HepG2 (cell line): Measurements from ENCODE around the gene CRKL. TPM values are rescaled to one million over a fixed set of nuclear protein-coding genes. Genes with fewer than 3 reads are reported as not detected.
A peak's percentile ranks its signal among the peaks of the same experiment; 100 is the strongest.

ENCODE experiments used
- ARID2 ChIP-seq: sonication (generic); formaldehyde crosslinking; IDR thresholded peaks from 2 replicates; pipeline ENCODE4 v1.8.1; 2022; ENCODE audit warnings: mild to moderate bottlenecking, missing genetic modification reagents, borderline replicate concordance
- GATA4 ChIP-seq: sonication (generic); IDR thresholded peaks from 2 replicates; pipeline ENCODE4 v1.6.1; 2016; ENCODE audit warnings: antibody characterized with exemption, low read depth, borderline replicate concordance
- GFI1 ChIP-seq: sonication (generic); formaldehyde crosslinking; IDR thresholded peaks from 2 replicates; pipeline ENCODE4 v1.5.0; 2020; ENCODE audit warnings: missing genetic modification reagents, mild to moderate bottlenecking, borderline replicate concordance
- JUND ChIP-seq: sonication (generic); formaldehyde crosslinking; IDR thresholded peaks from 2 replicates; pipeline ENCODE4 v1.8.0; 2022; ENCODE audit warnings: mild to moderate bottlenecking, missing genetic modification reagents
- KAT2B ChIP-seq: fragments of 150-350 bp; IDR thresholded peaks from 2 replicates; pipeline ENCODE4 v1.6.1; 2014; ENCODE audit warnings: low read depth, low read length, borderline replicate concordance
- KLF11 ChIP-seq: IDR thresholded peaks from 2 replicates; pipeline ENCODE4 v1.6.1; 2016; ENCODE audit warnings: missing compliant biosample characterization
- NR1H2 ChIP-seq: sonication (generic); formaldehyde crosslinking; IDR thresholded peaks from 2 replicates; pipeline ENCODE4 v1.8.1; 2022; ENCODE audit warnings: low read depth, missing genetic modification reagents, borderline replicate concordance
- SCMH1 ChIP-seq: sonication (generic); formaldehyde crosslinking; IDR thresholded peaks from 2 replicates; pipeline ENCODE4 v1.9.0; 2021; ENCODE audit warnings: missing genetic modification reagents, mild to moderate bottlenecking, borderline replicate concordance
- STAG1 ChIP-seq: sonication (generic); formaldehyde crosslinking; IDR thresholded peaks from 2 replicates; pipeline ENCODE4 v1.4.0; 2020; ENCODE audit warnings: missing genetic modification reagents
- ZNF235 ChIP-seq: sonication (generic); formaldehyde crosslinking; IDR thresholded peaks from 2 replicates; pipeline ENCODE4 v1.8.1; 2023; ENCODE audit warnings: mild to moderate bottlenecking, missing genetic modification reagents, borderline replicate concordance
- ZNF282 ChIP-seq: fragments of 450-650 bp; IDR thresholded peaks from 2 replicates; pipeline ENCODE4 v1.6.1; 2018; ENCODE audit not compliant: partially characterized antibody
- ZNF382 ChIP-seq: sonication (generic); formaldehyde crosslinking; IDR thresholded peaks from 2 replicates; pipeline ENCODE4 v1.5.0; 2020; ENCODE audit warnings: missing genetic modification reagents, mild to moderate bottlenecking, borderline replicate concordance
- ZNF746 ChIP-seq: sonication (generic); formaldehyde crosslinking; IDR thresholded peaks from 2 replicates; pipeline ENCODE4 v1.8.0; 2022; ENCODE audit warnings: mild to moderate bottlenecking, missing genetic modification reagents
- polyA plus RNA-seq, 8 experiments: library from polyadenylated mRNA; depleted of rRNA in 3 of 8; stranded (reverse) in 7 of 8; unstranded in 1 of 8; fragments of >200 nt; fragmentation: Illumina TruSeq in 4 of 8; extraction: Trizol in 4 of 8; gene quantifications; 2 replicates each; pipeline versions ENCODE4 v1.2.1 to v1.2.3, GENCODE V29; 2011 to 2016; ENCODE audit warnings: low read depth in 4 of 8, missing spikeins in 1 of 8, mixed read lengths in 1 of 8; ENCODE audit not compliant: insufficient read depth in 1 of 8
- total RNA-seq, 5 experiments: library from RNA; depleted of rRNA; stranded (reverse); fragments of >200 nt; fragmentation: Illumina TruSeq; extraction: Trizol; gene quantifications; 2 replicates each; pipeline ENCODE4 v1.2.3, GENCODE V29; 2016; ENCODE audit warnings: low read depth in 1 of 5
- TF ChIP-seq, protein P1 (sequence below): sonication (generic); formaldehyde crosslinking; IDR thresholded peaks from 2 replicates; pipeline ENCODE4 v1.5.0; 2020; ENCODE audit warnings: mild to moderate bottlenecking, missing genetic modification reagents, borderline replicate concordance
- TF ChIP-seq, protein P2 (sequence below): sonication (generic); formaldehyde crosslinking; IDR thresholded peaks from 2 replicates; pipeline ENCODE4 v1.4.0; 2020; ENCODE audit warnings: missing genetic modification reagents, mild to moderate bottlenecking, borderline replicate concordance
- TF ChIP-seq, protein P3 (sequence below): IDR thresholded peaks from 2 replicates; pipeline ENCODE4 v1.6.1; 2016; ENCODE audit warnings: mild to moderate bottlenecking, missing biosample characterization, missing genetic modification reagents
- TF ChIP-seq, protein P4 (sequence below): sonication (generic); formaldehyde crosslinking; IDR thresholded peaks from 2 replicates; pipeline ENCODE4 v1.4.0; 2020; ENCODE audit warnings: missing genetic modification reagents; ENCODE audit errors: not compliant biosample characterization

Gene CRKL
- total and polyA plus RNA-seq, 2 of the 13 experiments (the other 11 are each of a cell fraction or from before 2014, with no cell fraction given), result 37.4 to 60.6 TPM

GRCh38 chr22:20916916-20917810 lies at the start of gene CRKL (continued):
- TF ChIP-seq, protein P1, sequence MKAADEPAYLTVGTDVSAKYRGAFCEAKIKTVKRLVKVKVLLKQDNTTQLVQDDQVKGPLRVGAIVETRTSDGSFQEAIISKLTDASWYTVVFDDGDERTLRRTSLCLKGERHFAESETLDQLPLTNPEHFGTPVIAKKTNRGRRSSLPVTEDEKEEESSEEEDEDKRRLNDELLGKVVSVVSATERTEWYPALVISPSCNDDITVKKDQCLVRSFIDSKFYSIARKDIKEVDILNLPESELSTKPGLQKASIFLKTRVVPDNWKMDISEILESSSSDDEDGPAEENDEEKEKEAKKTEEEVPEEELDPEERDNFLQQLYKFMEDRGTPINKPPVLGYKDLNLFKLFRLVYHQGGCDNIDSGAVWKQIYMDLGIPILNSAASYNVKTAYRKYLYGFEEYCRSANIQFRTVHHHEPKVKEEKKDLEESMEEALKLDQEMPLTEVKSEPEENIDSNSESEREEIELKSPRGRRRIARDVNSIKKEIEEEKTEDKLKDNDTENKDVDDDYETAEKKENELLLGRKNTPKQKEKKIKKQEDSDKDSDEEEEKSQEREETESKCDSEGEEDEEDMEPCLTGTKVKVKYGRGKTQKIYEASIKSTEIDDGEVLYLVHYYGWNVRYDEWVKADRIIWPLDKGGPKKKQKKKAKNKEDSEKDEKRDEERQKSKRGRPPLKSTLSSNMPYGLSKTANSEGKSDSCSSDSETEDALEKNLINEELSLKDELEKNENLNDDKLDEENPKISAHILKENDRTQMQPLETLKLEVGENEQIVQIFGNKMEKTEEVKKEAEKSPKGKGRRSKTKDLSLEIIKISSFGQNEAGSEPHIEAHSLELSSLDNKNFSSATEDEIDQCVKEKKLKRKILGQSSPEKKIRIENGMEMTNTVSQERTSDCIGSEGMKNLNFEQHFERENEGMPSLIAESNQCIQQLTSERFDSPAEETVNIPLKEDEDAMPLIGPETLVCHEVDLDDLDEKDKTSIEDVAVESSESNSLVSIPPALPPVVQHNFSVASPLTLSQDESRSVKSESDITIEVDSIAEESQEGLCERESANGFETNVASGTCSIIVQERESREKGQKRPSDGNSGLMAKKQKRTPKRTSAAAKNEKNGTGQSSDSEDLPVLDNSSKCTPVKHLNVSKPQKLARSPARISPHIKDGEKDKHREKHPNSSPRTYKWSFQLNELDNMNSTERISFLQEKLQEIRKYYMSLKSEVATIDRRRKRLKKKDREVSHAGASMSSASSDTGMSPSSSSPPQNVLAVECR, result peak; percentile 95
- TF ChIP-seq KLF11 (CRISPR knock-in tag), result no peak
- 0 out of 2 replicates have a peak, but pooled peaks have one; percentile 65 for TF ChIP-seq JUND
- TF ChIP-seq, protein P2, sequence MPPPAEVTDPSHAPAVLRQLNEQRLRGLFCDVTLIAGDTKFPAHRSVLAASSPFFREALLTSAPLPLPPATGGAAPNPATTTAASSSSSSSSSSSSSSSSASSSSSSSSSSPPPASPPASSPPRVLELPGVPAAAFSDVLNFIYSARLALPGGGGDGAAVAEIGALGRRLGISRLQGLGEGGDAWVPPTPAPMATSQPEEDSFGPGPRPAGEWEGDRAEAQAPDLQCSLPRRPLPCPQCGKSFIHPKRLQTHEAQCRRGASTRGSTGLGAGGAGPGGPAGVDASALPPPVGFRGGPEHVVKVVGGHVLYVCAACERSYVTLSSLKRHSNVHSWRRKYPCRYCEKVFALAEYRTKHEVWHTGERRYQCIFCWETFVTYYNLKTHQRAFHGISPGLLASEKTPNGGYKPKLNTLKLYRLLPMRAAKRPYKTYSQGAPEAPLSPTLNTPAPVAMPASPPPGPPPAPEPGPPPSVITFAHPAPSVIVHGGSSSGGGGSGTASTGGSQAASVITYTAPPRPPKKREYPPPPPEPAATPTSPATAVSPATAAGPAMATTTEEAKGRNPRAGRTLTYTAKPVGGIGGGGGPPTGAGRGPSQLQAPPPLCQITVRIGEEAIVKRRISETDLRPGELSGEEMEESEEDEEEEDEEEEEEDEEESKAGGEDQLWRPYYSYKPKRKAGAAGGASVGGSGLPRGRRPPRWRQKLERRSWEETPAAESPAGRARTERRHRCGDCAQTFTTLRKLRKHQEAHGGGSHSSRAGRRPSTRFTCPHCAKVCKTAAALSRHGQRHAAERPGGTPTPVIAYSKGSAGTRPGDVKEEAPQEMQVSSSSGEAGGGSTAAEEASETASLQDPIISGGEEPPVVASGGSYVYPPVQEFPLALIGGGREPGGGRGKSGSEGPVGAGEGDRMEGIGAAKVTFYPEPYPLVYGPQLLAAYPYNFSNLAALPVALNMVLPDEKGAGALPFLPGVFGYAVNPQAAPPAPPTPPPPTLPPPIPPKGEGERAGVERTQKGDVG (CRISPR knock-in tag), result peak; percentile 81
- TF ChIP-seq ZNF746 (CRISPR knock-in tag), result peak; percentile 78
- peak; percentile 56 for TF ChIP-seq STAG1 (CRISPR knock-in tag)
- TF ChIP-seq, protein P3, sequence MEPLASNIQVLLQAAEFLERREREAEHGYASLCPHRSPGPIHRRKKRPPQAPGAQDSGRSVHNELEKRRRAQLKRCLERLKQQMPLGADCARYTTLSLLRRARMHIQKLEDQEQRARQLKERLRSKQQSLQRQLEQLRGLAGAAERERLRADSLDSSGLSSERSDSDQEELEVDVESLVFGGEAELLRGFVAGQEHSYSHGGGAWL (CRISPR knock-in tag), result peak; percentile 77; the same call in 1 of the 2 replicates
- TF ChIP-seq SCMH1 (CRISPR knock-in tag), result no peak
- no peak for TF ChIP-seq KAT2B
- no peak for TF ChIP-seq ZNF282
- TF ChIP-seq GFI1 (CRISPR knock-in tag), result peak; percentile 27; the same call in 1 of the 2 replicates
- TF ChIP-seq ZNF235 (CRISPR knock-in tag), result peak; percentile 78; the same call in 1 of the 2 replicates
- TF ChIP-seq ARID2 (CRISPR knock-in tag), result no peak
- TF ChIP-seq NR1H2 (CRISPR knock-in tag), result no peak
- no peak for TF ChIP-seq ZNF382
- no peak for TF ChIP-seq GATA4
- TF ChIP-seq, protein P4, sequence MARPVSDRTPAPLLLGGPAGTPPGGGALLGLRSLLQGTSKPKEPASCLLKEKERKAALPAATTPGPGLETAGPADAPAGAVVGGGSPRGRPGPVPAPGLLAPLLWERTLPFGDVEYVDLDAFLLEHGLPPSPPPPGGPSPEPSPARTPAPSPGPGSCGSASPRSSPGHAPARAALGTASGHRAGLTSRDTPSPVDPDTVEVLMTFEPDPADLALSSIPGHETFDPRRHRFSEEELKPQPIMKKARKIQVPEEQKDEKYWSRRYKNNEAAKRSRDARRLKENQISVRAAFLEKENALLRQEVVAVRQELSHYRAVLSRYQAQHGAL (CRISPR knock-in tag), result no peak
